ENCODE measurements around the gene COPS2.
"Not testable (repeated sequence)": the region's sequence is repeated elsewhere in the genome, so short reads cannot be mapped to it uniquely, and the experiment has no call there.

Gene COPS2

GRCh38 chr15:49101536-49101935 is 53.9 kb downstream of the COPS2 start:
- DNase-seq, result no peak

- DNase-seq, result no peak
Observed at GRCh38 chr15:49096090-49096750, 59.2 kb downstream of the COPS2 start.

- no peak for DNase-seq
Observed at GRCh38 chr15:49094923-49095322, 60.5 kb downstream of the COPS2 start.

- DNase-seq, result no peak
Observed at GRCh38 chr15:49093252-49094105, 61.9 kb downstream of the COPS2 start.

- DNase-seq, result no peak
Observed at GRCh38 chr15:49088996-49089395, 66.4 kb downstream of the COPS2 start.

- DNase-seq, result no peak
Observed at GRCh38 chr15:49085696-49086459, 69.5 kb downstream of the COPS2 start.

GRCh38 chr15:49084285-49084570 is 71.2 kb downstream of the COPS2 start:
- DNase-seq, result no peak

GRCh38 chr15:49083401-49084284 is 71.8 kb downstream of the COPS2 start:
- DNase-seq, result no peak

GRCh38 chr15:49082960-49083359 is 72.4 kb downstream of the COPS2 start:
- DNase-seq, result no peak

- DNase-seq, result no peak
Observed at GRCh38 chr15:49079340-49080039, 75.9 kb downstream of the COPS2 start.

- DNase-seq, result no peak
Observed at GRCh38 chr15:49075881-49076280, 79.5 kb downstream of the COPS2 start.

- DNase-seq, result not testable (repeated sequence)
Observed at GRCh38 chr15:49074589-49075287, 80.7 kb downstream of the COPS2 start.

Data from CD4-positive, alpha-beta T cell treated with Interleukin-10 for 1 hour (primary cell).